HG02623 (cell line): ENCODE data around the gene CYTH4.

ENCODE experiments used
- ATAC-seq: cut with Tn5 transposase; IDR thresholded peaks from one replicate; pipeline ENCODE4 v1.9.1; 2021; ENCODE audit warnings: moderate library complexity; ENCODE audit not compliant: unreplicated experiment

The CYTH4 gene

DNA sequence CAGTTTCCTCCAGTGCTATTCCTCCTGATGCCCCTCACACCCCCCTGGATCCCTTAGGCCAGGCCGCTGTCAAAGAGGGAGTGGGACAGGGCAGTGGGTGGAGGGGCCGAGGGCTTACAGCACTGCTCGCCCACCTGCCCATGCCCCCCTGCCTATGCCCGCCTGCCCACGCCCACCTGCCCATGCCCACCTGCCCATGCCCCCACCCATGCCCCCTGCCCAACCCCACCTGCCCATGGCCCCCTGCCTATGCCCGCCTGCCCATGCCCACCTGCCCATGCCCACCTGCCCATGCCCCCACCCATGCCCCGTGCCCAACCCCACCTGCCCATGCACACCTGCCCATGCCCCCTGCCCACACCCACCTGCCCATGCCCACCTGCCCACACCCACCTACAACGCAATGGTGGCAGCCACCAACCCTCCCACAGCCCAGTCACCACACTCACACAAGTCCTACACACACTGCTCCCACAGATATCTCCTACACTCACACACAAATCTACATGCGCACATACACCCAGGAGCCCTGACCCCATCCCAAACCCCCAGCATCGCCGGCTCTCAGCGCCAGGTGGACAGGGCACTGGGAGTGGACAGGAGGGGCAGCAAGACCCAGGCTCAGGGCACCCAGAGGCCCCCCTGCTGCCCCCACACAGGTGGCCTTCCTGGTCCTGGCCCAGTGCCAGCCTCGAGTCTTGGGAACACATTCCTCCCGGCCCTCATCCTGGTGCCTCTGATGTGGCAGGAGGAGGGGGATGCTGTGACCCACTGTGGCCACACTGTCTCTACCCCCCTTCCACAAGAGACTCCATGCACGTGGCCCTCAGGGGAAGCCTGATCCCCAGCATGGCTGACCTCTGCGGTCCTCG lies 61.8 kb downstream of the CYTH4 start:
- no peak for ATAC-seq

- ATAC-seq, result no peak
Observed at GRCh38 chr22:37344735-37345449, 62.6 kb downstream of the CYTH4 start.

DNA sequence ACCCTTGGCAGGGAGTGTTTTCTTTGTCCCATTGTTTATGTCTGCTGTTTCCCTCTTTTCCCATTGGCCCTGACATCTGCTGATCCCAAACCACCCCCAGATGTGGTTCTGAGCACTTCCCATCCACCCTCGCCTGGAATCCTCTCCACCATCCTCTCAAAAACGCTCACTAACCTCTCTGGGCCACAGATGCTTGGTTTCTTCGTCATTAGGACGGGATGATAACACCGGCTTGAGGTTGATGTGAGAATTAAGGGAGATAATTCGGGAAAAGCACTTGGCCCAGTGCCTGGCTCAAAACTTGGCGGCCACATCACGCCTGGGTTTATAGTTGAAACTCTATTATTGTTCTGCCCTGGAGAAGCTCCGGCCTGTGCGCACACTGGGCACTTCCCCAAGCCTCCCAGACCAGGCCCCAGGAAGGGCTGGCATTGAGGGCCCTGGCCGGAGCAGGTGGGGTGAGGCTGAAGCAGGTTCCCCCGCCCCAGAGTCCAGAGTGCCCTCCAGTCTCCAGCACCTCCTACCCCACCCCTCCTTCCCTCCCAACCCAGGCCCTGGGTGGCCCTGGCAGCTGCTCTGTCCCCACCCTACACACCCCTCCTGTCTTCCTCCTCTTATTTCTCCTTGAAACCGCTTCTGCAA lies 63.7 kb downstream of the CYTH4 start:
- ATAC-seq, result no peak

GRCh38 chr22:37346505-37346895 lies 64.2 kb downstream of the CYTH4 start:
- ATAC-seq, result no peak

DNA sequence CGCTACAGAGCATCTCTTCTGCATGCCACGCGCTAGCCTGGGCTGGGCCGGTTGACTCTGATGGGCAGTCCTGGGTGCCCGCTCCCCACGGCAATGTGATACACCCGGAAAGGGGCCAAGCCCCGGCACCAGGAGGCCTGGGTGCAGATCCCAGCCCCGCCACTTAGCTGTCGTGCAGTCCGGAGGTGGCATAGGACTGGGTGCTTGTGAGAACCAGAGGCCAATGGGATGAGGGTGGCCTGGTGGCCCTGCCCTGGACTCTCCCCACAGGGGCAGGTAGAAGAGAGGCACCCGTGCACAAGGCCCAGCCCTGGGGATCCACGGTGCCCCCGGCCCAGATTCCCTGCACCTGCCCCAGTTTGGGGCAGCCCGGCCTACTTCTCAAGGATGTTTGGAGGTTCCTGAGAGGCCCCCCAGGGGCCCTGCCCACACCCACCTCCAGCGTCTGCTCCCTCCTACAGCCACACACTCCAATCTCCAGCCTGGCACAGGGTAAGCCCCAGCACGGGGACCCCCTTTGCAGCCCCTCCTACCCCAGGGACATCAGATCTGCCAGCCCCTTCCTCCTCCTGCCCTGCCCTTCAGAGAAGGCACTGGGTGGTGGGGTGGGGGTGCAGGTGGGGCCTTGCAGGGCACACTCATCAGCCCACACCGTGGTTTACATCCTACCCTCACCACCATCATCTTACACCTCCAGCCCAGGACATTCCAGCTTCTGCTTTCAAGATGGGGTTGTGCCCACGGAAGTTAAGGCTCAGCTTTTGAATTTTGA lies 66.9 kb downstream of the CYTH4 start:
- ATAC-seq, result no peak

- no peak for ATAC-seq
Observed at GRCh38 chr22:37351232-37351631, 68.9 kb downstream of the CYTH4 start.

DNA sequence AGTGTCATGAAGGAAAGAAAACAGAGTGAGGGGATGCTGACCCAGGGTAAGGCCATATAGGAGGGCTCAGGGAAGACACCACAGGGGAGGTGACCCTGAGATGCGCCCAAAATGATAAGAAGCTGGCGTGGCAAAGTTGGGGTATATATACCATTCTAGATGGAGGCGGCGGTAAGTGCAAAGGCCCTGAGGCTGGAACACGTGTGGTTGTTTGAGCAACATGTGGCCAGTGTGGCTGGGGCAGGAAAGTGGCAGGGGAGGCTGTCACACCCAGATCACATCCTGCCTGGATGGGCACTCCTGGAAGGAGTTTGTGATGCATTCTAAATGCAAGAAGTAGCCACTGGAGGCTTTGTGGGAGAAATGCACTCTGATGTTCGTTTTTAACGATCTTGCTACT lies 70.2 kb downstream of the CYTH4 start:
- ATAC-seq, result no peak

GRCh38 chr22:37353839-37354238 lies 71.5 kb downstream of the CYTH4 start:
- ATAC-seq, result no peak

DNA sequence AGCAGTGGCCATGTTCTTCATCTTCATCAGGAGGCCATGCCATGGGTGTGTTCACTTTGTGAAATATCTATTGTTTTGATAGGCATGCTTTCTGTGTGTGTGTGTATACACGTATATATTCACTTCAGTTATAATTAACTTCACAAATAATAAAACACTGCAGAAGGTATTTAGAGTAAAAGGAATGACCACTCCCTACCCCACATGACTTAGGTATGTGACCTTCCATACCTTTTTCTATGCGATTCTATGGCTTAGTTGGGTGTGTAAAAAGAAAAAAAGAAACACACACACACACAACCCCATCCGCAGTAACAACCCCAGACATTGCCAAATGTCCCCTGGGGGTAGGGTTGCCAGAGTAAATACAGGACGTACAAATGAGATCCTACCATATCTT lies 72.0 kb downstream of the CYTH4 start:
- ATAC-seq, result no peak

DNA sequence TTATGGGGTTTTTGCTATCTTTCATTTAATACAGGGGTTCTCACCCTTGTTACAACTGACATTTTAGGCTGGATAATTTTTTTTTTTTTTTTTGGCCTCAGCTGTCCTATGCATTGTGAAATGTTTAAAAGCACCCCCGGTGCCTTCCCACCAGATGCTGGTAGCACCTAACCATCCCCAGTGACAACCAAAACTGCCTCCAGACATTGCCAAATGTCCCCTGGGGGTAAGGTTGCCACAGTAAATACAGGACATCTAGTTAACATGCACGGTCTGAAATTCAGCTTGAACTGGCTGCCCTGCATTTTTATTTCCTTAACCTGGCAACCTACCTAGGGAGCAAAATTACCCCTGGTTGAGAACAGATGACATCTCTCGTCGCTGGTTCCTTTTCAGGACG lies 72.4 kb downstream of the CYTH4 start:
- ATAC-seq, result no peak

DNA sequence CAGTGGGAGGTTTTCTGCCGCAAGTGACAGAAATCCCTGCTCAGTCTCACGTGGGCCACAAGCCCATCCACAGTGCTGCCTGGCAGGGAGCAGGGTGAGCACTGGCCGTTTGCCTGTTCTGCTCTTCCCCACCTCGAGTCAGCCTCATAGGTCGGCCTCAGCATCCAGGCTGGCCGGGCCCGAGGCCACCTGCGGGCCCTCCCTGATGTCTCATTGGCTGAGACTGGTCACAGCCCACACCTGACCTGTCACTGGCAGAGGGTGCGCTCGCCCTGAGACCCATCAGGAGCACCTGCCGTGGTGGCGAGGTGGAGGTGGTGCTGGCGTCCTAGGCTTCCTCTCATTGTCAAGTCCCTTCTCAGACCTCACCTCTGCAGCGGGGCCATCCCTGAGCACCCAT lies 72.9 kb downstream of the CYTH4 start:
- ATAC-seq, result no peak

DNA sequence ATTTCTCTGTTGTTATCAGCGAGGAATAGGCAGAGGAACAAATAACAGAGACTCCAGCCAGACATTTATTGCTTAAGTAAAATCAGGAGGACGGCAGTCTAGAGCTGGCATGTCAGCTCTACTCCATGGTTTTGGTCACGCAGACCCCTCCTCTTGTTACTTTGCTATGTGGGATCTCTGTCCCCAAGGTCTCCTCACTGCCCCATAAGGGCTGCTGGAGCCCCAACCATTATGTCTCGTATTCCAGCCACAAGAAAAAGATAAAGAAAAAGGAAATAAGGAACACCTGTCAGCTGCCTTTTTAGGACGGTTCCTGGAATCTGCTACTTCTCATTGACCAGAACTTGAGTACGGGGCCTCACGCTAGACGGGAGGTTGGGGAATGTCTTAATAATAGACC lies 74.6 kb downstream of the CYTH4 start:
- no peak for ATAC-seq

GRCh38 chr22:37357446-37358075 lies 75.3 kb downstream of the CYTH4 start:
- no peak for ATAC-seq

GRCh38 chr22:37358386-37358785 lies 76.1 kb downstream of the CYTH4 start:
- no peak for ATAC-seq

DNA sequence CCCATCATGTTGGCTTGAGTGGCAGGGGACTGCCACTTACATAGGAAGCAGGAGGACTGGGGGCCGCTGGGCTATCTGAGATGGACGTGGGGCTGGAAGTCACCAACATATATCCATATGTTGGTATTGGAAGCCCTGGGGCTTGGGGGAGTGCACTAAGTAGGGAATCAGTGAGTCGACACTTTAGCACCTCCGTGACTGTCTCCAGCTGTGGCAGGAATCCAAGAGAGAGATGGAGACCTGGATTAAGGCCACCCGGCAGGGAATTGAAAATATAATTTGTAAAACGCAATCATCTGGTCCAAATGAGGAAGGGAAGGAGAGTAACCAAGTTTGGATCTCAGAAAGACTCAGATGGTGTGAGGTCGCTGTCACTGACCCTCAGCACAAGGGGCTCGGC lies 76.6 kb downstream of the CYTH4 start:
- ATAC-seq, result no peak

DNA sequence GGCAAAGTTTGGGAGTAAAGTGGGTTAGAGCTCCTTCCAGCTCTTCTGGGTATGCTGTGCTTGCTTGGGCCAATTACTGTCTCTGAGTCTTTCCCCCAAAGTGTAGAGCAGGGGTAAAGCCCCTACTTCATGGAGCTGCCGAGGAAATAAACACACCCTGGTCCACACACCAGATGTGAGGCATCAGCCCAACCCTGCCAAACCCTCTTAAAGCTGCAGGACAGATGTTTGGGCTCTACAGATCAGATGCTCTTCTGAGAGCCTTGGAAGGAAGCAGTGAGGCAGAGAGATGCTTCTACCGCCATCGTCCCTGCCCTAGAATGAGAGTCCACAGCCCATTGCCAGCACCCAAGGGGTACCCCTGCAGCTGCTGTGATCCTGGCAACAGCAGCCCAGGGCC lies 80.3 kb downstream of the CYTH4 start:
- ATAC-seq, result no peak

GRCh38 chr22:37363261-37363992 lies 81.1 kb downstream of the CYTH4 start:
- no peak for ATAC-seq
